Loucy (cell line): Measurements from ENCODE around the gene TSHZ2.
"Not testable (repeated sequence)": the region's sequence is repeated elsewhere in the genome, so short reads cannot be mapped to it uniquely, and the experiment has no call there.

Source experiments
- CTCF ChIP-seq: fragments of 200-600 bp; sonication (generic); conservative IDR thresholded peaks from 2 replicates; pipeline ENCODE4 v1.5.1; 2014; ENCODE audit warnings: mild to moderate bottlenecking, antibody characterized with exemption, low read length
- EZH2phosphoT487 ChIP-seq: fragments of 200-600 bp; IDR thresholded peaks from 2 replicates; pipeline ENCODE4 v1.6.1; 2018; ENCODE audit warnings: antibody characterized with exemption, mild to moderate bottlenecking, moderate library complexity, borderline replicate concordance

GRCh38 chr20:53366928-53367327 lies 394.8 kb downstream of the TSHZ2 start:
- TF ChIP-seq CTCF, EZH2phosphoT487: not testable (repeated sequence)
